KOPT-K1 (cell line): Measurements from ENCODE around the gene FBRS.
"Not testable (repeated sequence)": the region's sequence is repeated elsewhere in the genome, so short reads cannot be mapped to it uniquely, and the experiment has no call there.

Experiments
- H3K27ac ChIP-seq: fragments of 200-600 bp; sonication (generic); 2 replicates; pipeline ENCODE4 v1.5.1; 2016; ENCODE audit warnings: antibody characterized with exemption, mild to moderate bottlenecking, low read depth, low read length; ENCODE audit not compliant: poor library complexity, severe bottlenecking
- H3K36me3 ChIP-seq: fragments of 200-600 bp; sonication (generic); 2 replicates; pipeline ENCODE4 v1.5.1; 2017; ENCODE audit warnings: antibody characterized with exemption, mild to moderate bottlenecking, low read length, moderate library complexity; ENCODE audit not compliant: insufficient read depth
- H3K9me3 ChIP-seq: fragments of 200-600 bp; sonication (generic); 2 replicates; pipeline ENCODE4 v1.5.1; 2017; ENCODE audit warnings: antibody characterized with exemption, low read length, mild to moderate bottlenecking; ENCODE audit not compliant: insufficient read depth, poor library complexity, severe bottlenecking

The FBRS gene

GRCh38 chr16:30667361-30667905 lies 9.2 kb downstream of the FBRS start:
- Histone ChIP-seq H3K27ac (no peak overlapping the region), H3K9me3 (no peaks in the 10 kb centered on the region), H3K36me3 (peaks cover 89% of the 10 kb centered on the region)

GRCh38 chr16:30668393-30668792 lies 10.2 kb downstream of the FBRS start:
- H3K27ac ChIP-seq: no peak overlapping the region
- no peaks in the 10 kb centered on the region for H3K9me3 ChIP-seq
- peaks cover 80% of the 10 kb centered on the region for H3K36me3 ChIP-seq

GRCh38 chr16:30669026-30669902 lies 11.0 kb downstream of the FBRS start:
- Histone ChIP-seq H3K9me3 (no peaks in the 10 kb centered on the region), H3K27ac (no peak overlapping the region), H3K36me3 (peaks cover 72% of the 10 kb centered on the region)

GRCh38 chr16:30669903-30670824 lies 11.9 kb downstream of the FBRS start:
- no peak overlapping the region for H3K27ac ChIP-seq
- H3K36me3 ChIP-seq: peaks cover 64% of the 10 kb centered on the region
- no peaks in the 10 kb centered on the region for H3K9me3 ChIP-seq

- H3K27ac ChIP-seq: no peak overlapping the region
- H3K36me3 ChIP-seq: peaks cover 14% of the 10 kb centered on the region
- H3K9me3 ChIP-seq: no peaks in the 10 kb centered on the region
Observed at GRCh38 chr16:30675143-30675542, 16.9 kb downstream of the FBRS start.

- H3K27ac ChIP-seq: no peak overlapping the region
- H3K9me3 ChIP-seq: no peaks in the 10 kb centered on the region
- no peaks in the 10 kb centered on the region for H3K36me3 ChIP-seq
Observed at GRCh38 chr16:30677931-30678585, 19.8 kb downstream of the FBRS start.

GRCh38 chr16:30678586-30678970 lies 20.3 kb downstream of the FBRS start:
- Histone ChIP-seq H3K27ac (no peak overlapping the region), H3K36me3 (no peaks in the 10 kb centered on the region), H3K9me3 (no peaks in the 10 kb centered on the region)

- Histone ChIP-seq H3K9me3 (no peaks in the 10 kb centered on the region), H3K27ac (no peak overlapping the region), H3K36me3 (no peaks in the 10 kb centered on the region)
Observed at GRCh38 chr16:30680326-30680725, 22.1 kb downstream of the FBRS start.

GRCh38 chr16:30688701-30689100 lies 30.5 kb downstream of the FBRS start:
- Histone ChIP-seq H3K27ac (no peak overlapping the region), H3K36me3 (no peaks in the 10 kb centered on the region), H3K9me3 (no peaks in the 10 kb centered on the region)

GRCh38 chr16:30691907-30692306 lies 33.7 kb downstream of the FBRS start:
- no peaks in the 10 kb centered on the region for H3K9me3 ChIP-seq
- H3K27ac ChIP-seq: no peak overlapping the region
- no peaks in the 10 kb centered on the region for H3K36me3 ChIP-seq

GRCh38 chr16:30692396-30693064 lies 34.3 kb downstream of the FBRS start:
- Histone ChIP-seq H3K9me3 (no peaks in the 10 kb centered on the region), H3K36me3 (no peaks in the 10 kb centered on the region), H3K27ac (no peak overlapping the region)

GRCh38 chr16:30694926-30695693 lies 36.9 kb downstream of the FBRS start:
- Histone ChIP-seq H3K9me3 (no peaks in the 10 kb centered on the region), H3K36me3 (peaks cover 5% of the 10 kb centered on the region), H3K27ac (no peak overlapping the region)

GRCh38 chr16:30696646-30697045 lies 38.4 kb downstream of the FBRS start:
- H3K27ac ChIP-seq, H3K9me3 ChIP-seq: not testable (repeated sequence)
- H3K36me3 ChIP-seq: peaks cover 21% of the 10 kb centered on the region
